Mesenteric fat pad (tissue), 1 donor: ENCODE measurements around the gene SGIP1. TPM values are rescaled to one million over a fixed set of nuclear protein-coding genes. Genes with fewer than 3 reads are reported as not detected.

ENCODE experiments used
- microRNA-seq: library from miRNA; unstranded; fragments of <30 nt; microRNA quantifications from one replicate; pipeline ENCODE4 v1.2.0, GENCODE V29; 2020; ENCODE audit warnings: borderline number of aligned reads
- total RNA-seq: library from RNA; stranded (reverse); fragmentation: NEBNext Ultra II Directional; extraction: Animal tissue kit (Norgen Biotek cat#: 25700); gene quantifications from one replicate; pipeline ENCODE4 v1.2.1, GENCODE V29; 2021
- donor health status: DM: yes; HTN: yes; CAD: no.

Gene SGIP1
- total RNA-seq, 1 donor from 2014 or later = 4.2 TPM

Small RNA genes within 50 kb of the gene (microRNA-seq; reads per million reads assigned to microRNA genes)
- not detected for gene MIR3117

Other genes with a start within 250 kb of the SGIP1 start
- gene DYNLT5, start 218.3 kb downstream of the SGIP1 start, total RNA-seq = 1.7 TPM